Psoas muscle (tissue), 8 donors: Measurements from ENCODE around the gene DSCAM. TPM values are rescaled to one million over a fixed set of nuclear protein-coding genes. Genes with fewer than 3 reads are reported as not detected.

Experiments
- ATAC-seq, 4 donors: fragments of 200-7000 bp; cut with Tn5 transposase; one replicate each; pipeline ENCODE4 v1.9.1; 2020; ENCODE audit warnings: moderate library complexity in 3 of 4, mild to moderate bottlenecking in 2 of 4
- DNase-seq, 2 donors: peaks; one replicate each; pipeline ENCODE4 v3.0.0-alpha.2; 2020
- H3K27ac ChIP-seq: fragments of 200-600 bp; one replicate; pipeline ENCODE4 v1.8.0; 2022
- H3K27me3 ChIP-seq, 3 donors: fragments of 200-600 bp in 1 of 3; one replicate each; pipeline versions ENCODE4 v1.6.1 to v1.8.0; 2013 to 2022; ENCODE audit warnings: low read length in 2 of 3, mild to moderate bottlenecking in 2 of 3, moderate library complexity in 1 of 3; ENCODE audit not compliant: insufficient read depth in 3 of 3
- H3K36me3 ChIP-seq, 2 donors: fragments of 200-600 bp in 1 of 2; one replicate each; pipeline versions ENCODE4 v1.6.1 to v1.8.0; 2013 to 2022; ENCODE audit warnings: low read depth in 1 of 2, mild to moderate bottlenecking in 1 of 2, moderate library complexity in 1 of 2; ENCODE audit not compliant: insufficient read depth in 1 of 2
- H3K4me1 ChIP-seq: fragments of 200-600 bp; one replicate; pipeline ENCODE4 v1.8.0; 2022
- H3K4me3 ChIP-seq: fragments of 200-600 bp; one replicate; pipeline ENCODE4 v1.8.0; 2022; ENCODE audit warnings: mild to moderate bottlenecking
- H3K9me3 ChIP-seq: fragments of 200-600 bp; one replicate; pipeline ENCODE4 v1.8.0; 2022
- WGBS, 3 donors: extraction: QIAGEN DNeasy Blood & Tissue Kit; methylation state at CpG; one replicate each; pipeline versions ENCODE4 v1.1.6 to v1.1.7; 2013; 5-methylcytosine and 5-hydroxymethylcytosine counted together
- intact Hi-C, 2 donors: fragments of 100-400 bp; cut with DNase I; formaldehyde crosslinking; loops; one replicate each; pipeline versions ENCODE4 v1.11.0 to v1.14.2; 2022
- polyA plus RNA-seq, 3 donors: library from polyadenylated mRNA; stranded (reverse); fragments of 200-250 nt; gene quantifications; one replicate each; pipeline ENCODE4 v1.2.3, GENCODE V29; 2013
- total RNA-seq, 4 donors: library from RNA; stranded (reverse); fragmentation: NEBNext Ultra II Directional in 2 of 4; extraction: Animal tissue kit (Norgen Biotek cat#: 25700) in 2 of 4; gene quantifications; one replicate each; pipeline versions ENCODE4 v1.2.1 to v1.2.4, GENCODE V29; 2021 to 2023
- TF ChIP-seq, protein P1 (sequence below): fragments of 200-600 bp; IDR thresholded peaks from one replicate; pipeline ENCODE4 v1.8.0; 2022; ENCODE audit warnings: antibody characterized with exemption
- donor health status: healthy with polysubstance abuse.
- donor health status: DM: no; HTN: no; CAD: no; lungs with moderate emphysema.
- donor health status: Bipolar disorder and iron deficiency.
- donor health status: healthy.
- donor health status: DM: yes; HTN: yes; CAD: no.
- donor health status: DM: no; HTN: no; CAD: no.
- donor health status: DM: no; HTN: no; CAD: no.
- donor health status: DM: yes; HTN: yes; CAD: no.

The DSCAM gene
- total and polyA plus RNA-seq, 7 donors = 0.03 to 0.04 TPM; not detected in 5

GRCh38 chr21:40680311-40680710 lies 166.6 kb downstream of the DSCAM start:
- WGBS, 3 donors = 31 to 57% (median 52%) methylated on average over 1 of the region's 1 CpG
- ATAC-seq = no peak

DNA sequence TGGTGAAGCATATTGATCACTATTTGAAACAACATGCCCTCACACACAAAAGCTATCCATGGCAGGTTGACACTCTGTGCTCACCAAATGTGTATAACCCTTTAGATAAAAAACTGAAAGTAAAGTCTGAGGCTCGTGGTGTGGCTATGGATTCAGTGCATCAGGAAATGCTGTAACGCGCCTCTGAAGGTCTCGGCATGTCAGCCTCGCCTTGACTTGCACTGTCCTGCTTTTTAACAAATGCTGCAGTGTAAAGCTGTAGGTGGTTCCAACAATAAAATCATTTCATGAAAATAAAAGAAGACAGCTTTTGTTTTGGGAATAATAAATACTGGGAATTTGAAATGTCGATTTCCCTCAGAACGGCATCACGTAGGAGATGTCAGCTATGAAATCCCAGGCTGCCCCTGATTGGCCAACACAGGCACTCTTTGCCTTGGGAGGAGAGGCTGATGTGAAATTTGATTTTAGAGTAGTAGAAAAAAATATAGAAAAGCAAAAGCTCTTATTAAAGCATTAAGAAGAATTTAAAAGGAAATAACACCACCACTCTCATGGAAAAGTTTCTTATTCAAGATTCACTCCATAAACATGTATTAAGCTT lies 168.2 kb downstream of the DSCAM start:
- Histone ChIP-seq H3K27ac (no peak overlapping the region), H3K4me1 (no peaks in the 10 kb centered on the region), H3K9me3 (no peaks in the 10 kb centered on the region), H3K36me3 (no peaks in the 10 kb centered on the region), H3K4me3 (no peak overlapping the region), H3K27me3 (peaks cover 0 to 2% (median 0%) of the 10 kb centered on the region in 3 donors)
- intact Hi-C loops = no loop called here
- WGBS, 3 donors = 73 to 80% (median 75%) methylated on average over 8 of the region's 8 CpGs
- DNase-seq (no peak), ATAC-seq (no peak)
- TF ChIP-seq, protein P1, sequence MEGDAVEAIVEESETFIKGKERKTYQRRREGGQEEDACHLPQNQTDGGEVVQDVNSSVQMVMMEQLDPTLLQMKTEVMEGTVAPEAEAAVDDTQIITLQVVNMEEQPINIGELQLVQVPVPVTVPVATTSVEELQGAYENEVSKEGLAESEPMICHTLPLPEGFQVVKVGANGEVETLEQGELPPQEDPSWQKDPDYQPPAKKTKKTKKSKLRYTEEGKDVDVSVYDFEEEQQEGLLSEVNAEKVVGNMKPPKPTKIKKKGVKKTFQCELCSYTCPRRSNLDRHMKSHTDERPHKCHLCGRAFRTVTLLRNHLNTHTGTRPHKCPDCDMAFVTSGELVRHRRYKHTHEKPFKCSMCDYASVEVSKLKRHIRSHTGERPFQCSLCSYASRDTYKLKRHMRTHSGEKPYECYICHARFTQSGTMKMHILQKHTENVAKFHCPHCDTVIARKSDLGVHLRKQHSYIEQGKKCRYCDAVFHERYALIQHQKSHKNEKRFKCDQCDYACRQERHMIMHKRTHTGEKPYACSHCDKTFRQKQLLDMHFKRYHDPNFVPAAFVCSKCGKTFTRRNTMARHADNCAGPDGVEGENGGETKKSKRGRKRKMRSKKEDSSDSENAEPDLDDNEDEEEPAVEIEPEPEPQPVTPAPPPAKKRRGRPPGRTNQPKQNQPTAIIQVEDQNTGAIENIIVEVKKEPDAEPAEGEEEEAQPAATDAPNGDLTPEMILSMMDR = no peak

More at GRCh38 chr21:40680311-40680710, 166.6 kb downstream of the DSCAM start:
- intact Hi-C loops = no loop called here
- no peaks in the 10 kb centered on the region for H3K9me3 ChIP-seq
- no peak for DNase-seq
- peaks cover 0 to 2% (median 0%) of the 10 kb centered on the region in 3 donors for H3K27me3 ChIP-seq
- no peaks in the 10 kb centered on the region for H3K36me3 ChIP-seq
- no peak overlapping the region for H3K4me3 ChIP-seq
- H3K4me1 ChIP-seq = no peaks in the 10 kb centered on the region
- TF ChIP-seq, protein P1 = no peak
- H3K27ac ChIP-seq = no peak overlapping the region

DNA sequence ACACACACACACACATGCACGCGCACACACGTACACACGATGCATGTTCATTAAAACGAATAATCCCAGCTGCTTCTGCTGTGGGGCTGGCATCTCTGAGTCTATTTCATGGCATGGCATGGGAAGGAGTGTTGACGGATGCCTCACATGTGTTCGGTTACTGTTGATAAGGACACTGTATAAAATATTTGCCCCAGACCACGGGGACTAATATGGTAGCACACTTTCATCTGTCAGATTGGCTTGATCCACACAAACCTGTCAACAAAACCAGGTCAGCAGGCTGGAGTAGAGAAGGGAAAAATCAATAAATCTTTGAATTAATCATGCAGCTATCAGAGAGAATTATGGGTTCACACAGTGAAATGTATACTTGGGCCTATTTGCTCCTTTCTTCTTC lies 171.9 kb downstream of the DSCAM start:
- DNase-seq (no peak), ATAC-seq (no peak)
- Histone ChIP-seq H3K27me3 (peaks cover 0 to 2% (median 0%) of the 10 kb centered on the region in 3 donors), H3K36me3 (no peaks in the 10 kb centered on the region), H3K27ac (no peak overlapping the region), H3K4me1 (no peaks in the 10 kb centered on the region), H3K9me3 (no peaks in the 10 kb centered on the region), H3K4me3 (no peak overlapping the region)
- intact Hi-C loops = no loop called here
- 52 to 67% (median 61%) methylated on average over 8 of the region's 8 CpGs for WGBS, 3 donors
- TF ChIP-seq, protein P1 = no peak

GRCh38 chr21:40672602-40673001 lies 174.4 kb downstream of the DSCAM start:
- H3K4me1 ChIP-seq = no peaks in the 10 kb centered on the region
- no peaks in the 10 kb centered on the region for H3K36me3 ChIP-seq
- no peak for ATAC-seq
- H3K27me3 ChIP-seq = no peaks in the 10 kb centered on the region
- TF ChIP-seq, protein P1 = no peak
- no peak for DNase-seq
- no peak overlapping the region for H3K27ac ChIP-seq
- H3K9me3 ChIP-seq = no peaks in the 10 kb centered on the region
- WGBS, 3 donors = 68 to 76% (median 69%) methylated on average over 2 of the region's 2 CpGs
- no peak overlapping the region for H3K4me3 ChIP-seq
- intact Hi-C loops = no loop called here

DNA sequence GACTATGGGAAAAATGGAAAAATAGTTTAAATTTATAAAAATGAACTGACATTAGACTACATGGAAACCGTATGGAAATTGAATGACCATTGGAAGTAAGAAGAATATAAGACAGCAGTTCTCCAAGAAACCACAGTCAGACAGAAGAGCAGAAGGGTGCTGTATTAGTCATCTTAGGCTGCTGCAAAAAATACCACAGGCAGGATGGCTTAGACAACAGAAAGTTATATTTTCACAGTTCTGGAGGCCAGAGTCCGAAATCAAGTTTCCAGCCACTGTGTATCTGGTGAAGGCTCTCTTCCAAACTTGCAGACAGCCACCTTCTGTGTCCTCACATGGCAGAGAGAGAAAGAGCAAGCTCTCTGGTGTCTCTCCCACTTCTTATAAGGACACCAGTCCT lies 175.2 kb downstream of the DSCAM start:
- ATAC-seq (no peak), DNase-seq (no peak)
- TF ChIP-seq, protein P1 = no peak
- H3K4me3 ChIP-seq = no peak overlapping the region
- no peaks in the 10 kb centered on the region for H3K4me1 ChIP-seq
- intact Hi-C loops = no loop called here
- no peak overlapping the region for H3K27ac ChIP-seq
- 77 to 85% (median 81%) methylated on average over 2 of the region's 2 CpGs for whole genome bisulfite sequencing, 3 donors
- no peaks in the 10 kb centered on the region for H3K36me3 ChIP-seq
- H3K27me3 ChIP-seq = no peaks in the 10 kb centered on the region
- no peaks in the 10 kb centered on the region for H3K9me3 ChIP-seq
